Neuron (in vitro differentiated cells): ENCODE measurements around the gene DIS3.
"Not testable (repeated sequence)": the region's sequence is repeated elsewhere in the genome, so short reads cannot be mapped to it uniquely, and the experiment has no call there.

Experiments
- H2AFZ ChIP-seq: one replicate; pipeline ENCODE4 v1.6.1; 2013; ENCODE audit warnings: low read depth, mild to moderate bottlenecking, inconsistent platforms, low read length, moderate library complexity
- H3K27me3 ChIP-seq: one replicate; pipeline ENCODE4 v1.6.1; 2013; ENCODE audit warnings: low read length; ENCODE audit not compliant: insufficient read depth
- H3K36me3 ChIP-seq: one replicate; pipeline ENCODE4 v1.6.1; 2013; ENCODE audit warnings: low read length; ENCODE audit not compliant: insufficient read depth
- H3K4me1 ChIP-seq: one replicate; pipeline ENCODE4 v1.6.1; 2013; ENCODE audit warnings: low read length; ENCODE audit not compliant: insufficient read depth
- H3K4me3 ChIP-seq: 2 replicates; pipeline ENCODE4 v1.5.1; 2013; ENCODE audit warnings: mild to moderate bottlenecking, low read length, moderate library complexity
- H3K9me3 ChIP-seq: one replicate; pipeline ENCODE4 v1.6.1; 2013; ENCODE audit warnings: low read length

DIS3 gene

GRCh38 chr13:72781451-72782439 is at the start of gene DIS3, which contains the start of gene PIBF1:
TSS of gene DIS3 (minus strand) at chr13:72781900. CDS start at chr13:72781832, 68 bp downstream.
TSS of gene PIBF1 (plus strand) at chr13:72782133. CDS start at chr13:72783470, 1,337 bp downstream.
- Histone ChIP-seq H3K36me3 (peaks cover 41% of the 10 kb centered on the region), H3K27me3 (no peaks in the 10 kb centered on the region)

DNA sequence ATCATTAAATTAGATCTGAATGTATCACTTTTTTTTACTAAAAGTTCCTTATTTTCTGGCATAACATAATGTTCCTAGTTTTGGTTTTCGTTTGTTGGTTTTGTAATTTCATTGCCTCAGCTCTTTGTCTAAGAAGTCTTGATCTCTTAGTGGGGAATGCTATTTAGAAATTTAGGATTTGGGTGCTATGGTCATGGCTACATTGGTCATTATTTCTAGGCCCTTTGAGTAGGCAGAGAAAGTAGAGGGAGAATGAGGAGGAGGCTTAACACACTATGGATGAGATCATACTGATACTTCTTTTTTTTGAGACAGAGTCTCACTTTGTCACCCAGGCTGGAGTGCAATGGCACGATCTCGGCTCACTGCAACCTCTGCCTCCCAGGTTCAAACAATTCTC is 42.0 kb upstream of the DIS3 start:
- H3K27me3 ChIP-seq = no peaks in the 10 kb centered on the region
- no peaks in the 10 kb centered on the region for H3K4me1 ChIP-seq
- H3K4me3 ChIP-seq = no peak overlapping the region
- peaks cover 55% of the 10 kb centered on the region for H3K36me3 ChIP-seq
- no peaks in the 10 kb centered on the region for H3K9me3 ChIP-seq
- H2AFZ ChIP-seq = no peak overlapping the region

More at GRCh38 chr13:72781451-72782439, at the start of gene DIS3, which contains the start of gene PIBF1:
- Histone ChIP-seq H3K9me3 (no peaks in the 10 kb centered on the region), H3K4me3 (peak within 1 kb of the TSS; percentile 97), H2AFZ (peak within 1 kb of the TSS; percentile 58), H3K4me1 (peaks cover 26% of the 10 kb centered on the region)

- Histone ChIP-seq H3K27me3 (no peaks in the 10 kb centered on the region), H3K4me1 (no peaks in the 10 kb centered on the region), H3K9me3 (no peaks in the 10 kb centered on the region), H2AFZ (no peak overlapping the region), H3K36me3 (peaks cover 51% of the 10 kb centered on the region), H3K4me3 (no peak overlapping the region)
Observed at GRCh38 chr13:72823081-72823480, 41.4 kb upstream of the DIS3 start.

GRCh38 chr13:72820898-72821279 is 39.2 kb upstream of the DIS3 start:
- H2AFZ ChIP-seq = no peak overlapping the region
- H3K4me1 ChIP-seq = no peaks in the 10 kb centered on the region
- no peaks in the 10 kb centered on the region for H3K27me3 ChIP-seq
- no peaks in the 10 kb centered on the region for H3K9me3 ChIP-seq
- H3K4me3 ChIP-seq = no peak overlapping the region
- H3K36me3 ChIP-seq = peaks cover 48% of the 10 kb centered on the region

DNA sequence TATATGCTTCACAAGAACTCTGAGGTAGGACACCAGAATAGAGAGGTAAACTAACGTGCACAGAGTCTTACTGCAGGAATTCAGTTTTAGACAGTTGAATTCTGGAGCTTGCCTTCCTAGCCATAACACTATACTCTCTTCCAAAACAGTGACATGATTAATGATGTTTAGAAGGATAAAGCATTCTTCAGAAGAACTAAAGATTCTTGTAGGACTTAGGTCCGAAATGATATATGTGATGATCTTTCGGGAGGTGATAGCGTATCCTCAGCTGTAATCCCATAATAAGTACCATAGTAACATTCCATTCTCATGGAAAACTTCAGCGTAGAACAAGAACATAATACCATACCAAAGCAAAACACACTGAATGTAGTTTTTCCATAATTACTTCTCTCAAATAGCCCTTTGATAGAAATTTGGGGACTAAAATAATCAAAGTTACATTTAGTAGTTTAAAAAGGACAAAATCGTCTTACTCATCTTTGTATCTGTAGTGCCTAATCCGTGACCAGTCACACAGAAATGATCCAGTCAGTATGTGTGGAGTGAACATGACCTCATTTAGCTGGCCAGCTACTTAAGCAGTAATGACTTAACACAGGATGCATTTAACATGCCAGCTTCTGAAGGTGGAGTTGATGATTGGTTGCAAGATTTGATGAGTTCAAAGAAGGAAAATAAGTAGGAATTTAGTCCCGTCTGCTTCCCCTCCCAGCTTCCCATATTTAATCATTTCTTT is 38.6 kb upstream of the DIS3 start:
- Histone ChIP-seq H3K27me3 (no peaks in the 10 kb centered on the region), H3K4me3 (no peak overlapping the region), H3K4me1 (no peaks in the 10 kb centered on the region), H3K9me3 (no peaks in the 10 kb centered on the region), H3K36me3 (peaks cover 46% of the 10 kb centered on the region), H2AFZ (no peak overlapping the region)

GRCh38 chr13:72808917-72809500 is 27.3 kb upstream of the DIS3 start:
- no peak overlapping the region for H3K4me3 ChIP-seq
- peaks cover 17% of the 10 kb centered on the region for H3K36me3 ChIP-seq
- H3K9me3 ChIP-seq = no peaks in the 10 kb centered on the region
- no peaks in the 10 kb centered on the region for H3K4me1 ChIP-seq
- no peak overlapping the region for H2AFZ ChIP-seq
- H3K27me3 ChIP-seq = no peaks in the 10 kb centered on the region

- H3K27me3 ChIP-seq, H2AFZ ChIP-seq, H3K9me3 ChIP-seq, H3K4me3 ChIP-seq, H3K4me1 ChIP-seq: not testable (repeated sequence)
- peaks cover 17% of the 10 kb centered on the region for H3K36me3 ChIP-seq
Observed at GRCh38 chr13:72806514-72806913, 24.8 kb upstream of the DIS3 start.

DNA sequence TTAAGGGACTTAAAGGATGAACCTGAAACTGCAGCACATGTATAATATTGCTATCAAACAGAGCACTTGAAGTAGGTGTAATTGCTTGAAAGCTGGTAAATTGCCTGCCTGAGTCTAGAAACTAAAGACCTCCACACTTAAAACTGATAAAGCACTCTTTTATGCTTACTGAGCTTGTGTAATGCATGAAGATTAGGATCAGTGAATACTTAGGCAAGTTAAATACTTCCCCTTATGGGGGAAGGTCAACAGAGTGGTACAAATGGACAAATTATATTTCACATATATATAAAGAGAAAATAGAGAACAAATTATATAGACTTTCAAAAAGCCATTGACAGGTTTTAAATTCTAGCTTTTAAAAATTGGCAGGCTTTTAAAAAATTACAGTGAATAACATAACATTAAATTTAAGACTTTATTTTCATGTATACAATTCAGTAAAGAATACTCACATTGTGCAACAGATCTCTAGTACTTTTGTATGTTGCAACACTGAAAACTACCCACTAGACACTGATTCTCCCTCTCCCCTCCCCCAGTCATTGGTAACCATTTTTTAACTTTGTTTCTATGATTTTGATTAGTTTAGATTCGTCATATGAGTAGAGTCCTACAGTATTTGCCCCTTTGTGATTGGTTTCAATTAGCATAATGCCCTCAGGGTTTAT is 24.1 kb upstream of the DIS3 start:
- H2AFZ ChIP-seq = no peak overlapping the region
- no peaks in the 10 kb centered on the region for H3K9me3 ChIP-seq
- no peaks in the 10 kb centered on the region for H3K27me3 ChIP-seq
- no peak overlapping the region for H3K4me3 ChIP-seq
- H3K36me3 ChIP-seq = peaks cover 22% of the 10 kb centered on the region
- no peaks in the 10 kb centered on the region for H3K4me1 ChIP-seq

DNA sequence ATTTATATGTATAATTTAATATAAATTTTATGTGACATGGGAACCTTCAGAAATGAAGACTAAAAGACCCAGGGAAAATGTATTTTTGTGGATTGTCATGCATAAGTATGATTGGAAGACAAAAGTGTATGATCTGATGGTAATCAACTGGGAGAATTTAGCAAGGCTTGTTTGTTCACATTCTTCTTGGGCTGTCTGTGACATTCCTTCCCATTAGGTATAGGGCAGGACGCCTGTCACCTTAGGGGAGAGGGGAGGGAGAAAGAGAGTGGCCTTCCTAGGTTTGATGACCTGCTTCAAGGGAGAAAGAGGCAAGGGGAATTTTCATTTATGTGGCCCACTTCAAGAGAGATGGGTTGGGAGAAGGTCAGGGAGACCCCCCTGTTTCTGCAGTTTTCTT is 22.6 kb upstream of the DIS3 start:
- H3K4me3 ChIP-seq = no peak overlapping the region
- no peaks in the 10 kb centered on the region for H3K9me3 ChIP-seq
- peaks cover 31% of the 10 kb centered on the region for H3K36me3 ChIP-seq
- no peaks in the 10 kb centered on the region for H3K27me3 ChIP-seq
- H3K4me1 ChIP-seq = no peaks in the 10 kb centered on the region
- H2AFZ ChIP-seq = no peak overlapping the region

DNA sequence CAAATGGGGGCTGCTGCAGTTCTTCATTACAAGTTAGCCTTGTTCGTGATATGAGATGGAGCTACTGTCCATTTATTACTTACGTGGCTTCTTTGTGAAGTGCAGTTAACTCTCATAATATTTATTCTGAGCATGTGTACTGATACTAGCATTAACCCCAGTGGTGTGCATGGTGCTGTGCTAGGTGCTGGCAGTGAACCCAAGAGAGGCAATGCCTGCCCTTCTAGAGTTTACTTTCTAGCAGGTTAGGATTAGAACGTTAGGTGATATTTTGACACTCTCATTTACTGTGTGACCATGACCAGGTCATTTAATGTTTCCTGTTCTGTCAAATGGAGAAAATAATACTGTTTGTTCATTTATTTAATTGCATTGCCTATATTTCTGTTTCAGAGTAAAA is 17.1 kb upstream of the DIS3 start:
- no peaks in the 10 kb centered on the region for H3K9me3 ChIP-seq
- H2AFZ ChIP-seq = no peak overlapping the region
- H3K4me1 ChIP-seq = no peaks in the 10 kb centered on the region
- H3K36me3 ChIP-seq = peaks cover 56% of the 10 kb centered on the region
- no peaks in the 10 kb centered on the region for H3K27me3 ChIP-seq
- H3K4me3 ChIP-seq = no peak overlapping the region

GRCh38 chr13:72792640-72793039 is 10.9 kb upstream of the DIS3 start:
- Histone ChIP-seq H3K4me1 (no peaks in the 10 kb centered on the region), H3K4me3 (no peak overlapping the region), H3K27me3 (no peaks in the 10 kb centered on the region), H3K9me3 (peaks cover 5% of the 10 kb centered on the region), H3K36me3 (peaks cover 53% of the 10 kb centered on the region), H2AFZ (no peak overlapping the region)

DNA sequence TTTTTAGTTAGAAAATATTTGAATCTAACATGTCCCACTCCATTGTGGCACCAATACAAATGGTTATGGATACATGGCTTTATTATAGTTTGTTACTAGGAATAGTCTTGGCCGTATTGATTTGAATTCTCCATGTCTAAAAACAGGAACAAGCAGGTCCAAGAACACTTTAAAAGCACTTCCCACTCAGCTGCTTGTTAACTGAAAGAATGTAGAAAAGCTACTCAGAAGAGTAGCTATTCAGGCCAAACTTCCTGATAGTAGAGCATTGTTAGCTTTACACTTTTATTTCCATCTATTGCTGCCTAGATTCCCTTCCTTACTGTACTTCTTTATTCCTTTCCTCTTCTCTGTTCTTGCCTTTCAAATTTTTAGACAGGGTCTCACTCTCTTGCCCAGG is 7.1 kb upstream of the DIS3 start:
- Histone ChIP-seq H2AFZ (no peak overlapping the region), H3K4me3 (no peak overlapping the region), H3K27me3 (no peaks in the 10 kb centered on the region), H3K36me3 (peaks cover 43% of the 10 kb centered on the region), H3K9me3 (peaks cover 5% of the 10 kb centered on the region), H3K4me1 (peaks cover 1% of the 10 kb centered on the region)
